HK-2 (cell line): ENCODE measurements around the gene CST1.

Experiments
- DNase-seq: peaks from one replicate; pipeline ENCODE4 v3.0.0-alpha.2; 2018; ENCODE audit not compliant: unreplicated experiment

The CST1 gene

DNA sequence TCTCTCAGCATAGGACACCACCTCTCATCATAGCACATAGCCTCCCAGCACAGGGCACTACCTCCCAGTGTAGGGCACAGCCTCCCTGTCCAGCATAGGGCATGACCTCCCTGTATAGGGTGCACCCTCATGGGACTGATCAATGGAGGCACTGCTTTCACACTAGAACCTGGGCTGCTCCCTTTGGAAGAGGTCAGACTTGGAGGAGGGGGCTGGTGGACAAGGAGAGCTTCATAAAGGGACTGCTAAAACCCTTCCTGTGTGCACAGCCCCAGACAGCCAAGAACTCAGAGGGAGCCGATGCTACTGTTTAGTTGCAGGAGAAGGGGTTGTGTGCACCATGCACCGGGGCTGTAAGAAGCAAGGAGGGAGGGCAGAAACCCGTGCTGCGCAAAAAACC lies 40.0 kb downstream of the CST1 start:
- no peak for DNase-seq

DNA sequence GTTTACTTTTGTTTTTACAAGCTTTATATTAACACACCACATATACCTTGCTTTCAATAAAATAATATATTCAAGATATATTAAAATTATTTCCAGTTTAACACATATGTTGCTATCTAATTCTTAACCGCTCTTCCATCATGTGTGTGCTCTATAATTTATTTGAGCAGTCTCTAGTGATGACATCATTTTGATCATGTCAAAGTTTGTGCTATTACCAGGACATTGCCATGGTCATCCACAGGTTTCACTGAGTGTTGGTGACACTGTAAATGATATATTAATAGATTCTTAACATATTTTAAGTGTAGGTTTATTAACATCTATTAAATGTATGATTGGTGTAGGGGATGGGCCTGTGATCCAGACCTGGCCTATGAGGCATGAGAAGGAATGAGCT lies 44.8 kb downstream of the CST1 start:
- no peak for DNase-seq

DNA sequence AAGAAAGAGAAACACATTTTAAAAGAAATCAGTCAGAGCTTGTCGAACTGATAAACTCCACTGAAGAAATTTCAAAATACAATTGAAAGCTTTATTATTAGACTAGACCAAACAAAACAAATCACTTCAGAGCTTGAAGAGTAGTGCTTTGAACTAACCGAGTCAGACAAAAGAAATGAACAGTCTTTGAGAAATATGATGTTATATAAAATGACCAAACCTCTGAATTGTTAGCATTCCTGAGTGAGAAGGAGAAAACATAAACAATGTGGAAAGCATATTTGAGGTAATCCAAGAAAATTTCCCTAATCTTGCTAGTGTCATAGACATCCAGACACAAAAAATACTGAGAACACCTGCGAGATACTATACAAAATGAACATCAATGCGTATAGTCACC lies 48.7 kb downstream of the CST1 start:
- no peak for DNase-seq

DNA sequence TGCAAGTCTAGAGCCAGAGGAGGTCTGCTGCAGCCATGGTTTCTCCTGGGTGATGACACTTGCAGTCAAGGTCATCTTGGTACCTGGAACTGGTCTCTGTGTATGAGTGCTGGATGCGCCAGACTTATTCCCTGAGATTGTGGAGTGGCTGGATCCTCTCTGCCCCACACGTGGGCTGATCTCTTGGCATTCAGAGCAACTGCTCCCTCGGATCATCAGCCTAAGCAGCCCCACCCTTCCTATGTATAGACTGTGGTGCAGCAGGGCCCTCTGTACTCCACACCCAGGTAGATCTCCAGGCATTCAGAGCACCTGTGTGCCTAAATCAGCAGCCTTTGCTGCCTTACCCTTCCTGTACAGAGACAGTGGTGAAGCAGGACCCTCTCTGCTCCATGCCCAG lies 49.8 kb downstream of the CST1 start:
- no peak for DNase-seq

DNA sequence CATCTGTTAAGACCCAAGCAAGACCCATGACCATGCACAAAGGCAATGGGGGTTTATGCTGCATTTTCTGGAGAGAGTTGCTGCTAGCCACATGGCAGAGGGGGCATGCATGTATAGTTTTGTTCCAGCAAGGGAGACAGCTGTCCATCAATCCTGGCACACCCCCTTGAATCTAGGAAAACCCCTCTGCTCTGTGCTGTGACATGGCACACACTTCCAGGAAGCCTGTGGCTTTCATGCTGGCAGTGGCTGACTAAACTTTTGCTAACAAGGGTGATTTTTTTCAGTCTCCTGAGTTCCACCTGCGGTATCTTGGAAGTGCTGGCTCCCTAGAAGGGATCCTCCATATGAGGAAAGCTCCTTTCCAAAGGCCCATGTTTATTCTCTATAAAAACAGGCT lies 52.8 kb downstream of the CST1 start:
- no peak for DNase-seq
